HG03103 (cell line): ENCODE measurements around the gene CRYZ.
A peak's percentile ranks its signal among the peaks of the same experiment; 100 is the strongest.
"Not testable (repeated sequence)": the region's sequence is repeated elsewhere in the genome, so short reads cannot be mapped to it uniquely, and the experiment has no call there.

Experiments
- ATAC-seq: cut with Tn5 transposase; IDR thresholded peaks from one replicate; pipeline ENCODE4 v1.9.1; 2021; ENCODE audit warnings: low read depth; ENCODE audit not compliant: unreplicated experiment

The CRYZ gene

DNA sequence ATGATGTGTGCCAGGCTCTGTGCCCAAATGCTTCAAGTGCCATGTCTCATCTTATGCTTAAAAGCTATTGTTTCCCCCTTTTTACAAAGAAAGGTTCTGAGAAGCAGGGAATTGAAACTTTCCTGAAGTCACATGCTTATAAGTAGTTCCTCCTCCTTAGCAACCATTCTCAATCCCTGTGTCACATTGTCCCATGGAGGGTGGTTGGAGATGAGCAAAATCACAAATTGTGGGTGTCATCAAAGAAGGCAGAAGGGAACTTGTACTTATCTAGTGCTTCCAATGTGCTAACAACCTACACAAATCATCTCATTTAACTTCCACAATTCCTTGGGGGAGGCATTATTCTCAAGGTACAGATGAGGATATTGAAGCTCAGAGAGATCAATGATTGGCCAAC, 49.2 kb downstream of the CRYZ start:
- ATAC-seq = no peak

DNA sequence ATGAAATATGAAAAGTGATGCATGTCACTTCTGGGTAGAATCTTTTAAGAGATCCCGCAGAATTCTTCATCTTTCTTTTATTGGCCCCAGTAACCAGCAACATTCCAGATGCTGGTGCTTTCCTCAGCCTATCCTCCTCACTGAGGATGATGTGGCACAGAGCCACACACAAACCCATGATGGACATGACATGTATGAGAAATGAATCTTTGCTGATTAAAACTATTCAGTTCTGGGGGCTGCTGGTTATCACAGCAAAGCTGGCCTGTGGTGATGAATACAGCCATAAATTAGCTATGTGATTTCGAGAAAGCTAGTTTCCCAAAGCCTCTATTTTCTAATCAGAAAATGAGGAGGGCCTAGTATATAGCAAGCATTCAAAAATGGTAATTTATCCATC, 51.0 kb downstream of the CRYZ start:
- no peak for ATAC-seq

DNA sequence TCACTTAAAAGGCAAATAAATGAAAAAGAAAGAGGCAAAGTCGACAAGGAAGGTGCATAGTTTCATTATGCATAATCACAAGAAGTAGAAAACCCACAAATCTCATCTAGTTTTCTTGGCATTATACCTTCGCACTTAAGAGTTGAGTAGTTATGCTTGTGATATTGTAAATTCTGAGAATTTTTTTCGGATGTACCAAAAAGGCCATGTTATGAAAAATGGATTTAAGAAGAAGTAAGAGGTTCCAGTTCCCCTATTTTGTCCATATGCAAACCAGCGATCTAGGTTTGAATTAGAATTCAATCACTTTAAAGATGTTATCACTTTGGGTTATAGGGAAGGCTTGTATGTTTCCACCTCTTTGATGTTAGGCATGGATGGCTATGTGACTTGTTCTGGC, 51.4 kb downstream of the CRYZ start:
- ATAC-seq = peak; percentile 85

DNA sequence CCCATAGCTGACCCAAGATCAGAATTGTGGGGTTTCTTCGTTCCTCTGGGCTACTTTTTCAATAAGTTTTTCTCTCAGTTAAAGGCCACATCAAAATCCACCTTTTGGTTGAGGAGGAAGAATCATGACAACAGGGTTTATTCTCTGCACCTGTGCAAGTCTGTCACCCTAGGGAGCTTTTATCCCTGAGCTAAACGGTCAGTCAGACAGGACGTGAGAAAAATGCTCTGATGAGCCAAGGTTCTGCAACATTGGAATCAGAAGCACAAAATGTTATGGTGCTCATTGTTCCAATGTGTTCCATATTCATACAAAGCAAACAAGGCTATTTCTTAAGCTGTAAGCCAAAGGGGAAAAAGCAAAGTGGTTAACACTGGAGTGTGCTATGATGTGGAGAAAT, 51.8 kb downstream of the CRYZ start:
- peak; percentile 36 for ATAC-seq

DNA sequence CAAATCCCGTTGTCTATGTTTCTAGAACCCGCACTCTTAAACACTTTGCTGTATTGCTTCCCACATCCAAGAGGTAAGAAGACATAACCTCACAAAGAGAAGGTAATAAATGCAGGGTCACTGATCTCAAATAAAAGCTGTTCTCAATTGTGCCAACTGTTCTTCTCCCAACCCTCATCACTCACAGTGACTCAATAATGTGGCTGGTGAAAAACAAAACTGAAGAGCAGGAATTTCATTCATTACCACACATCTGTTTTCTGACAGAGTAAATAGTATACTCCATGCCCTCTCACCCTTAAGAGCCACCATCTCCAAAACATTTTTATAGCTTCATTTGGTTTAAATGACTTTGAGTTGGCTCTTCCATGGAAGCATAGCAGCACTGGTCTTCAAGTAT, 53.0 kb downstream of the CRYZ start:
- ATAC-seq = no peak

DNA sequence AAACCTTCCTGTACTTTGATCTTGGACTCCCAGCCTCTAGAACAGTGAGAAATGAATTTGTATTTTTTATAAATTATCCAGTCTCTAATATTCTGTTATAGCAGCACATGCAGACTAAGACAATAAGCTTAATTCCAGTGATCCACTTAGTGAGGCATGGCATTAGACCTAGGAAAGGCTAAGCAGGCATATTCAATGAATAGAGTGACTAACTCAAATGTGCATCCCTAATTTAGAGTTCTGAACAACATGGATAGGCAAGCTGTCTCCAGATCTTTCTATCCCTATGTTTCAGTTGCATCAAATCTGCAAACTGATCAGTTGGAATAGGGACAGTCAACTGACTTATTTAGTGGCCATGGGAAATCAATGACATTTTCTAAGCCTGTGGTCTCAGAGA, 54.9 kb downstream of the CRYZ start:
- ATAC-seq = no peak

DNA sequence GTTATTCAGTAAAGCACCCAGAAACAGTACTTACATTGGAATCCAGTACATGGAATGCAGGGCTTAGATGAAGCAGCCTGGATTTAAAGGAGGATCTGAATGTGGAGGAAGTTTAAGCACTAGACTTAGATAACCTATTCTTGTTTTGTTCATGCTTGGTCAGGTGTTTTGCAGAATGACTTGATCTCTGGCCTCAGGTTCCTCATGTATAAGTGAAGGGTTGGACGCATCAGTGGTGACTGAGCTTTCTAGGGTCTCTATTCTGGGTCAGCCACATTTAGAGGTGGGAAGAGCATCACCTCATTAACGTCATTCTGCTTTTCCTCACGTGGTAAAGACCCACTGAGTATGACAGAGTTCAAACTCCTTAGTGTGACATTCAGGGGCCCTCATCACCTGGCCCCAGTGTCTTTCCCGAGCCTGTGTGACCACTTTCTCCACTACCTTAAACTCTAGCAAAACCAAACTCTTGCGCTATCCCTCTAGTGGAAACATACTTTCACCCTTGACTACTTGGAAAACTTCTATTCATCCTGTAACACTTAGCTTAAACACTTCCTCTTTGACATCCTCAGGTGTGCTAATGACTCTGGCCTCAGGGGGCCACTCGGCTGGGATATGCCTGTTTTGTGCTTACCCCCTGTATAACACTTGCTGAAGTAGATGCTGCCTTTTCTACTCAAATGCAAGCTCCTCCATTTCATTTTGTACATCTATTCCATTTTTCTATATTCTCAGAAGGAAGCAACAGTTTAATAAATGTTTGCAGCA, 58.4 kb downstream of the CRYZ start:
- ATAC-seq = no peak

DNA sequence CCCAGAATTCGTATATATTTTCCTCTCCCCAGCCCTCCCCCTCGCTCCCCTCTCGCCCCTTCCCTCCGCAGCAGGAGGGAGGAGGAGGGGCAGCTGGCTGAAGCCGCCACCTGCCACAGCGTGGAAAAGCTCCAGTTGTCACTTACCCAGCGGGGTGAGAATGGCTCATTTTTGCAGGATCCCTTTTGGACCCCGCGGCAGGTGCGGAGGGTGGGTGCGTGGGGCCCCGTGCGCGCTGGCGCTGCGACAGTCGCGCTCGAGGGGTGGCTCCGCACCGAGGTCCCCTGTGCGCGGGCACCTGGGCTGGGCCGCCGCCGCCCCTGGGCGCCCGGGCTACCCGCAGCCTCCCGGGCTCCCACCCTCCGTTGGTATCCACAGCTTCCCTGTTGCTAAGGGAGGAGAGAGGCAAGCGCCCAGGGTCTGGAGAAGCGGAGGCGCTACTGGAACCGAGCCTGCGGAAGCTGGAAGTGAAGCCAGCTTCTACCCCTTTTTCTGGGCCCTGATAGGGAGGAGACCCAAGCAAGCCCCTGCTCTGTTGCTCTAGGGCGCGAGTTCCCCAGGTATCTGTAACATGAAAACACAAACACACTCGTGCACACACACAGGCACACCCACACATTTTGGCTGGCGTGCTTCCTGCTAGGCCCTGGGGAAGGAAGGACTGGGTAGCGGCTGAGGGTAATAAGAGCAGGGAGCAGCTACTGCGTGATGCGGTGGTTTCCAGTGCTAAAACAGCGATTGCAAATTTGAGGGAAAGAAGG, 59.3 kb downstream of the CRYZ start, which contains the start of gene ERICH3:
Gene ERICH3, minus strand, starts transcription at position 442 of the 761 bp plus-strand sequence. Its CDS starts 273 bp downstream, at position 169.
- no peak for ATAC-seq

DNA sequence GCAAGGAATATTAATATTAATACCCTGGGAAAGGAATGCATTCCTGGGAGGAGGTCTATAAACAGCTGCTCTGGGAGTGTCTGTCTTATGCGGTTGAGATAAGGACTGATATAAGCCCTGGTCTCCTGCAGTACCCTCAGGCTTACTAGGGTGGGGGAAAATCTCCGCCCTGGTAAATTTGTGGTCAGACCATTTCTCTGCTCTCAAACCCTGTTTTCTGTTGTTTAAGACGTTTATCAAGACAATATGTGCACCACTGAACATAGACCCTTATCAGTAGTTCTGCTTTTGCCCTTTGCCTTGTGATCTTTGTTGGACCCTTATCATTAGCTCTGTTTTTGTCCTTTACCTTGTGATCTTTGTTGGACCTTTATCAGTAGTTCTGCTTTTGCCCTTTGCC, 62.0 kb downstream of the CRYZ start:
- not testable (repeated sequence) for ATAC-seq
